ENCODE results near the gene NCBP2.

Gene NCBP2

DNA sequence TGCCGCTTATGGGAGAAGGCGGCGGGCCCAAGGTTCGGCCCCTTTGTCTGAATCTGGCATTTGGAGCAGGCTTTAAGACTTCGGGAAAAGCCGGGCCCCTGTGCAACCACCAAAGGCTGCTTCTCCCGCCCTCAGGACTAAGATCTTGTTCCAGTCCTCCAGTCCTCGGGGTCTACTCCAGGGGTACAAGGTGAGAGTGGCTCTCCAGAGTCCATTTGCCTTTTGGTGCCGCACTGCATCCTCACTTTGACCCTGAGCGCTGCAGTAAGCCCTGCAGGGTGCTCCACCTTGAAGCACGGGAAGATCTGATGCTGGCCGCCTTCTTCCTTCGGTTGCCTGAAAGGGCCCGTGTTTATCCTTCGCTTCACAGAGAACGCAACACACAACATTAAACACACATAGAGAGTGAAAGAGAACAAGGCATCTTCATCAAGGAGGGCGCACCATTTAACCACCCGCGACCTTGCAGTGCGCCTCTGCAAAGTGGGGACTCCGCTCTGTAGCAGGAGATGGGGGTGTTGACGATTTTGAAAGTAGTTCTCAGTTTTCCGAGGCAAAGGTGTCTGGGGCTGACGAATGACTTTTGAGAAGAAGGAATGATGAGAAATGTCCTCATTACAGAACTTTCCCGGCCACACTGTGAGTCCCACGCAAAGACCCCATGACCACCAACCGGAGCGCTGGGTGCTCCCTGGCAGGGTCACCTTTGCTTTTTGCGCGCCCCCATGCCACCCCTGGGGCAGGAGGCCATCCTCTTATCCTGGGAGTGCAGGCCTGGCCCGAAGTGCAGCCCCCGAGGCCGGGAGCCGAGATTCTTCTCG, 25.3 kb upstream of the NCBP2 start:
- TF ChIP-seq, protein P1, sequence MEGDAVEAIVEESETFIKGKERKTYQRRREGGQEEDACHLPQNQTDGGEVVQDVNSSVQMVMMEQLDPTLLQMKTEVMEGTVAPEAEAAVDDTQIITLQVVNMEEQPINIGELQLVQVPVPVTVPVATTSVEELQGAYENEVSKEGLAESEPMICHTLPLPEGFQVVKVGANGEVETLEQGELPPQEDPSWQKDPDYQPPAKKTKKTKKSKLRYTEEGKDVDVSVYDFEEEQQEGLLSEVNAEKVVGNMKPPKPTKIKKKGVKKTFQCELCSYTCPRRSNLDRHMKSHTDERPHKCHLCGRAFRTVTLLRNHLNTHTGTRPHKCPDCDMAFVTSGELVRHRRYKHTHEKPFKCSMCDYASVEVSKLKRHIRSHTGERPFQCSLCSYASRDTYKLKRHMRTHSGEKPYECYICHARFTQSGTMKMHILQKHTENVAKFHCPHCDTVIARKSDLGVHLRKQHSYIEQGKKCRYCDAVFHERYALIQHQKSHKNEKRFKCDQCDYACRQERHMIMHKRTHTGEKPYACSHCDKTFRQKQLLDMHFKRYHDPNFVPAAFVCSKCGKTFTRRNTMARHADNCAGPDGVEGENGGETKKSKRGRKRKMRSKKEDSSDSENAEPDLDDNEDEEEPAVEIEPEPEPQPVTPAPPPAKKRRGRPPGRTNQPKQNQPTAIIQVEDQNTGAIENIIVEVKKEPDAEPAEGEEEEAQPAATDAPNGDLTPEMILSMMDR (IDR thresholded peaks at IDR 0.05): no peak
- Histone ChIP-seq H3K27ac (no peak overlapping the region), H3K4me3 (peak overlapping the region; percentile 76)
- DNase-seq (ENCODE audit: low spot score): no peak

DNA sequence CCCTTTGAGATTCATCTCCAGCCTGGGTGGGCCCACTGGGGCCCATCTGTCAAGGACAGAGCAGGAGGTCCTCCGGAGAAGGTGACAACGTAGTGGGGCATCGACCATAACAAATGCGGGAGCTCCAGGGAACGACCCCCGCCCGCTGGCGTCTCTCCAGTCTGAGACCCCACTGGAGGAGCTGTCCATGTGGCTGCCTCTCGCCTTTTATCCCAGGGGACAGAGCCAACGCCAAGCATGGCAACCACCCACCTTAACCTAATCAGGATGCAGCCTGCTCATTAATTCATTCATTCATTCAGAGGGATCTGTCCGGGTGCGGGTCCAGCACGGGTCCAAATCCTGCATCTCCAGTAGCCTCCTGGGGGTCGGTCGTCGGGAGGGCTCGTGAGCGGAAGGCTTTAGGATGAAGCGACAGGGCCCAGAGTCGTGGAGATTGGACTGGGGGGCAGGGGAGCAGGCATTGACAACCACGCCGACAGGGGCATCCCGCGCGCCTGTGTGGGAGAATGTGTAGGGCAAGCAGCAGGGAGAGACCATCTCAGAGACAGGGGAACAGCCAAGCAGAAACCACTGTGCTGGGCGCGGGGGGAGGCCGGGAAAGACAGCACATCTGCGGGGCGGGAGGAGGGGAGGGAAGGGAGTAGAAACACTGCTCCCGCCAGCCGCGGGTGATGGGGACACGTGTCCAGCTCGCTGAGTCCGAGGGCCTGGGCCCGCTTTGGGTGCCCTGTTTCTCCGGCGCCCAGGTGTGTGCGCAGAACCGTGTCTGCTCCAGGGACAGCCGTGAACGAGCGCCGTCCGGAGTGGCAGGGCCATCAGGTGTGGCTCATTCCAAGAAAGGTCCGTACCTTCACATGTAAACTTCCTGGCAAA, 24.4 kb upstream of the NCBP2 start:
- Histone ChIP-seq H3K4me3 (no peak overlapping the region), H3K27ac (no peak overlapping the region)
- TF ChIP-seq, protein P1 (IDR thresholded peaks at IDR 0.05): no peak
- no peak for DNase-seq (ENCODE audit: low spot score)

DNA sequence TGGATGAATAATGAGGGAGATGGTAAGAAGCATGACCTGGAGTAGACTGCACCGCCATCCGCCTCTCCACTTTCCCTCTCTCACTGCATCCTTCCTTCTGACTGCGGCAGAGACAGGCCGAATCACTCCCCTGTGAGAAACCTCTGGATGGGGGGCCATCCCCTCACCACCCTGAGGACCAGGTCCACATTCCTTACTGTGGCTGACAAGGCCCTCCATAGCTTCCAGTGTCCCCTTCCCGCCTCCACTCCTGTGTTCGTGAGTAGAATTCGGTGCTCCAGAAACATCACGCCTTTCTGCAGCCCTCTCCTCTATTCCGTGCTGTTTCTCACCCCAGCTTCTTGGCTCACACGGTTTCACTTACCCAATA, 23.5 kb upstream of the NCBP2 start:
- DNase-seq (ENCODE audit: low spot score): no peak
- H3K27ac ChIP-seq: no peak overlapping the region
- no peak overlapping the region for H3K4me3 ChIP-seq
- TF ChIP-seq, protein P1 (IDR thresholded peaks at IDR 0.05): no peak

- Histone ChIP-seq H3K4me3 (no peak overlapping the region), H3K27ac (no peak overlapping the region)
- no peak for DNase-seq (ENCODE audit: low spot score)
- TF ChIP-seq, protein P1 (IDR thresholded peaks at IDR 0.05): no peak
Observed at GRCh38 chr3:196965112-196965803, 22.9 kb upstream of the NCBP2 start.

DNA sequence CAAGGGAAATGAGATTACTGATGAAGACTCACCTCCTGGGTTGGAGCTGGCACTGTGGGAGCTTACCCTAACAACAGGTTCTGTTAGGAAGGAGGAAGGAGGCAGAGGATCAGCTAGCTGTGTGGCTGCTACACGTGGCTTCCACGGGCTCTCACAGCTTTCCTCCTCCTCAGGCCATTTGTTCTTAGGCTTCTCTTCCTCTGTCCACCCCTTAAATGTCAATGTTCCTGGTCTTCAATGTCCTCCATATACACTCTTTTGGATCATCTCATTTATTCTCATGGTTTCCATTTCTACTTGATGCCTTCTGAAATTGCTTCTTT, 21.3 kb upstream of the NCBP2 start:
- TF ChIP-seq, protein P1 (IDR thresholded peaks at IDR 0.05): no peak
- no peak for DNase-seq (ENCODE audit: low spot score)
- Histone ChIP-seq H3K27ac (no peak overlapping the region), H3K4me3 (no peak overlapping the region)

- DNase-seq (ENCODE audit: low spot score): no peak
- Histone ChIP-seq H3K27ac (no peak overlapping the region), H3K4me3 (no peak overlapping the region)
- TF ChIP-seq, protein P1 (IDR thresholded peaks at IDR 0.05): no peak
Observed at GRCh38 chr3:196962930-196963630, 20.8 kb upstream of the NCBP2 start.

All from coronary artery (tissue), 2 donors.